ENCODE data around the gene RBM10. TPM values are rescaled to one million over a fixed set of nuclear protein-coding genes. Genes with fewer than 3 reads are reported as not detected.

Gene RBM10
- total and polyA plus RNA-seq, 2 donors (not counting 3 experiments of a cell fraction or from before 2014, with no cell fraction given) = 37.3 to 51.5 TPM

DNA sequence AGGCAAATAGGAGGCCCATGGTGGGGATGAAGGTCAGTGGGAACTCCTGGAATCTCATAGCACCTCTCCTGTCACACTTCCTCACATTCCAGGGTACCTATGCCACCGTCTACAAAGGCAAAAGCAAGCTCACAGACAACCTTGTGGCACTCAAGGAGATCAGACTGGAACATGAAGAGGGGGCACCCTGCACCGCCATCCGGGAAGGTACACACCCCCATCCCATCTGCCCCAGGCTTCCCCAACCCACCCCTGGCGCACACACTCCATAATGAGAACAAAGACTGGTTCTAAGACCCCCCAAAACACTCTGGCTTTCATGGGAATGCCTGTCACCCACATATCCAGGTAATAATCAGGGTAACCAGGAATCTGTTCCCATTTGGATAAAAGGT lies 79.9 kb downstream of the RBM10 start:
- peaks cover 28% of the 10 kb centered on the region for H3K79me2 ChIP-seq (ENCODE audit: control insufficient read depth, insufficient read depth, low read length)

More for the DNA sequence above, 79.9 kb downstream of the RBM10 start:
- no peak for TF ChIP-seq JUN (IDR thresholded peaks at IDR 0.05; ENCODE audit: borderline replicate concordance, insufficient read depth, insufficient read length, low read depth)
- no peak for TF ChIP-seq POLR2AphosphoS5 (IDR thresholded peaks at IDR 0.05; ENCODE audit: insufficient read depth, low read depth, low read length)
- TF ChIP-seq POLR2A (IDR thresholded peaks at IDR 0.05; ENCODE audit: low read depth, low read length) = no peak
- no peak for TF ChIP-seq MYC (IDR thresholded peaks at IDR 0.05; ENCODE audit: low read depth, low read length)
- TF ChIP-seq EZH2 (IDR thresholded peaks at IDR 0.05; ENCODE audit: borderline replicate concordance, low read depth, low read length, severe bottlenecking) = no peak
- no peak for TF ChIP-seq MAX (IDR thresholded peaks at IDR 0.05; ENCODE audit: insufficient read depth, insufficient read length)
- TF ChIP-seq FOS (IDR thresholded peaks at IDR 0.05; ENCODE audit: borderline replicate concordance, insufficient read depth, low read length) = no peak
- no peak for TF ChIP-seq CTCF (IDR thresholded peaks at IDR 0.05; ENCODE audit: extremely low read depth in 1 of 2, insufficient read depth in 1 of 2, low read depth in 1 of 2, low read length in 2 of 2)
- no peak for TF ChIP-seq GATA2 (IDR thresholded peaks at IDR 0.05; ENCODE audit: insufficient read depth, insufficient read length, low read depth, low read length)
- FAIRE-seq (no peak), DNase-seq (ENCODE audit: low read depth, low spot score) (no peak)
- Histone ChIP-seq H4K20me1 (replicated peaks; ENCODE audit: control insufficient read depth, extremely low read depth, insufficient read depth, low read length) (no peaks in the 10 kb centered on the region), H3K4me2 (ENCODE audit: insufficient read depth, low read length) (no peak overlapping the region), H3K27me3 (ENCODE audit: control insufficient read depth in 2 of 2, insufficient read depth in 2 of 2, low read length in 2 of 2) (no peaks in the 10 kb centered on the region), H3K36me3 (ENCODE audit: control insufficient read depth in 2 of 2, extremely low read depth in 1 of 2, insufficient read depth in 2 of 2, low read length in 2 of 2) (peaks cover 8 to 39% of the 10 kb centered on the region in 2 experiments), H3K9me3 (replicated peaks; ENCODE audit: control insufficient read depth, insufficient read depth, low read length) (no peaks in the 10 kb centered on the region), H3K9me1 (replicated peaks; ENCODE audit: control insufficient read depth, extremely low read depth, insufficient read depth, low read length) (no peaks in the 10 kb centered on the region), H3K4me3 (replicated peaks in 1 of 3; ENCODE audit: insufficient read depth in 1 of 3, low read depth in 1 of 3, low read length in 3 of 3) (no peak overlapping the region), H3K27ac (ENCODE audit: insufficient read depth, low read depth, low read length) (no peak overlapping the region), H3K4me1 (ENCODE audit: control insufficient read depth, extremely low read depth, insufficient read depth, low read length) (no peaks in the 10 kb centered on the region), H3K9ac (replicated peaks; ENCODE audit: extremely low read depth, insufficient read depth, low read length) (no peak overlapping the region), H2AFZ (ENCODE audit: low read depth, low read length) (no peak overlapping the region)
- CTCF ChIA-PET = no interaction called here
- intact Hi-C loops (cut with micrococcal nuclease) (no loop called here), dilution Hi-C loops (cut with MboI; ENCODE audit: extremely low pct_ligation_motif_present, low sequenced_read_pairs) (no loop called here)
- POLR2A ChIA-PET = no interaction called here
- no TSS peak for BruUV-seq (replicated peaks)

Measured in endothelial cell of umbilical vein (primary cell).